ENCODE results near the gene GCHFR.

GCHFR gene

DNA sequence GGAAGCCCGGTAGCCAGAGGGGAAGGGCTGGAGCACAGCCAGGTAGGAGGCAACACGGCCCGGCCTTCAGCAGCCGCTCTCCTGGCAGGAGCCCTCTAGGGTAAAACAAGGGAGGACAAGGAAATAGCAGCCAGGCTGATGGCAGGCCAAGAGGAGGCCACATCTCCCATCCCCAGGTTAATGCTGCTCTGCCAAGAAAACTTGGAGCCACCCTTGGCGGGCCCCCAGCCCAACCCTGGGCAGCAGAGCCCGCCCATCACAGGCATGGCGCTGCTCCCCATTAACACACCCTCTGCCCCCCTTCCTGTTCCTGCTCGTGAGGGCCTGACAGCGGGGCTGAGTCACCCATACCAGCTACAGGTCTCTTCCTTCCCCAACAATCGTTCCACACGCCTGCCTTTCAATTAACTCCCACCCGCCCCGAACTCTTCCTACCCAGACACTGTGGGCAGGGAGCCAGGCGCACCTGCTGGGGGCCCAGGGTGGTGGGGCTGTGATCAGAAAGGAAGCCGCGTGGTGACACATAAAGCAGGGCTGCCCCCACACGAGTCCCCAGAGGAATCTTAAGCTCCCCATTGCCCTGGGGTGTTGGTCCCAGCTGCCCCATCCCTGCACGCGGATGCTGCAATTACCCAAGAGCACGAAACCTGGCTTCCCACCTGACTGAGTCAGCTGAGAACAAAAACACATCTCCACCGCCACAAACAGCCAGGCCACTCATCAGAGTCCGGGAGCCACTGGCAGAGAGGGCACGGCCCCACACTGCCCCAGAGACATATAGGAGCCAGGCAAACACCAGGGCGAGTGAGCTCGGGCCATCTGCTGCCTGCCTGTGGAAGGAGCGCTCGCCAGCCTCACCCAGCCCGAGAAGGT is 5.6 kb downstream of the GCHFR start, which contains the start of gene C15orf62:
Gene C15orf62 (plus strand): TSS at position 707 of the 873 bp plus-strand sequence. CDS start 516 bp downstream, outside the sequence.
- no peaks in the 10 kb centered on the region for H3K27me3 ChIP-seq
- TF ChIP-seq, protein P1, sequence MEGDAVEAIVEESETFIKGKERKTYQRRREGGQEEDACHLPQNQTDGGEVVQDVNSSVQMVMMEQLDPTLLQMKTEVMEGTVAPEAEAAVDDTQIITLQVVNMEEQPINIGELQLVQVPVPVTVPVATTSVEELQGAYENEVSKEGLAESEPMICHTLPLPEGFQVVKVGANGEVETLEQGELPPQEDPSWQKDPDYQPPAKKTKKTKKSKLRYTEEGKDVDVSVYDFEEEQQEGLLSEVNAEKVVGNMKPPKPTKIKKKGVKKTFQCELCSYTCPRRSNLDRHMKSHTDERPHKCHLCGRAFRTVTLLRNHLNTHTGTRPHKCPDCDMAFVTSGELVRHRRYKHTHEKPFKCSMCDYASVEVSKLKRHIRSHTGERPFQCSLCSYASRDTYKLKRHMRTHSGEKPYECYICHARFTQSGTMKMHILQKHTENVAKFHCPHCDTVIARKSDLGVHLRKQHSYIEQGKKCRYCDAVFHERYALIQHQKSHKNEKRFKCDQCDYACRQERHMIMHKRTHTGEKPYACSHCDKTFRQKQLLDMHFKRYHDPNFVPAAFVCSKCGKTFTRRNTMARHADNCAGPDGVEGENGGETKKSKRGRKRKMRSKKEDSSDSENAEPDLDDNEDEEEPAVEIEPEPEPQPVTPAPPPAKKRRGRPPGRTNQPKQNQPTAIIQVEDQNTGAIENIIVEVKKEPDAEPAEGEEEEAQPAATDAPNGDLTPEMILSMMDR (IDR thresholded peaks at IDR 0.05): no peak
- H3K4me1 ChIP-seq (ENCODE audit: control insufficient read depth in 1 of 2, insufficient read depth in 1 of 2, low read depth in 1 of 2, low read length in 1 of 2): peaks cover 25 to 29% of the 10 kb centered on the region in 2 experiments
- H3K4me3 ChIP-seq (ENCODE audit: low read depth in 1 of 2, low read length in 1 of 2): no peak within 1 kb of the TSS
- no peaks in the 10 kb centered on the region for H3K9me3 ChIP-seq
- peaks cover 56% of the 10 kb centered on the region for H3K36me3 ChIP-seq
- peak within 1 kb of the TSS; percentile 10 for H3K27ac ChIP-seq

DNA sequence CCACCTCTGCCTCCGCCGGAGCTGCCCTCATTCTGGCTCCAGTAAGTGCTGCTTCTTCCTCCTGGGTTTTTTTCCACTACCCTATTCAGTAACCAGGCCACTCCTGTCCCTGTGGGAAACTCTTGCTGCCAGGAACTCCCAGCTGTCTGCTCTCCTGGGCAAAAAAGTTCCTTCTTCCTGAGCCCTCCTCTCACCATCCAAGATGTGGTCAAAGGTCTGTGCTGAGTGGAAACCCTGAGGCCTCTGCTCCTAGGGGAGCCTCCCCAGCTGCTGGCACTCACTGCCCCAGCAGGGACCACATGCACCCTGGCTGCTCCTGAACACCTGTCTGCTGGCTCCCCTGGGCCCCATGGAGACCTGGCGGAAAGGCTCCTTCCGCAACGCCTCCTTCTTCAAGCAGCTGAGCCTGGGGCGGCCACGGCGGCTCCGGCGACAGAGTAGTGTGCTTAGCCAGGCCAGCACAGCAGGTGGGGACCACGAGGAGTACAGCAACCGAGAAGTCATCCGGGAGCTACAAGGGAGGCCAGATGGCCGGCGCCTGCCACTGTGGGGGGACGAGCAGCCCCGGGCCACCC is 6.4 kb downstream of the GCHFR start:
- Histone ChIP-seq H3K27ac (no peak overlapping the region), H3K27me3 (no peaks in the 10 kb centered on the region), H3K9me3 (no peaks in the 10 kb centered on the region), H3K4me3 (ENCODE audit: low read depth in 1 of 2, low read length in 1 of 2) (no peak overlapping the region), H3K36me3 (peaks cover 63% of the 10 kb centered on the region), H3K4me1 (ENCODE audit: control insufficient read depth in 1 of 2, insufficient read depth in 1 of 2, low read depth in 1 of 2, low read length in 1 of 2) (peaks cover 18 to 22% of the 10 kb centered on the region in 2 experiments)
- TF ChIP-seq, protein P1 (IDR thresholded peaks at IDR 0.05): no peak

DNA sequence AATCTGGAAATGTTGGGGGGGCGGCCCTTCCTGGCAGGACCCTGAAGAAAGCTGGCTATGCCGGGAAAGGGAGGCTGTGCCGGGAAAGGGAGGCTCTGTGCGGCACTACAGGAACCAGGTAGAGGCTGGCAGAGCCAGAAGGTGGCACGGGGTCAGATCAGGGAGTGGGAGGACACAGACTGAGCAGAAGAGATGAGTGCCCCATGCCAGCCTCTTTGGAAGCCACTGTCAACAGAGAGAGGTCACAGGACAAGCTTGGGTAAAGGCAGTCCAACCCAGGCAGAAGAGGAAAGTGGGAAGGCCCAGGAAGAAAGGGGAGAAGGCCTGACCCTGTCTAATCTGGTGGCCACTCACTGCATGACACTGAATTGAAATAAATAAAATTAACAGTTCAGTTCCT is 7.4 kb downstream of the GCHFR start:
- Histone ChIP-seq H3K4me1 (ENCODE audit: control insufficient read depth in 1 of 2, insufficient read depth in 1 of 2, low read depth in 1 of 2, low read length in 1 of 2) (peaks cover 17 to 18% of the 10 kb centered on the region in 2 experiments), H3K27ac (no peak overlapping the region), H3K36me3 (peaks cover 73% of the 10 kb centered on the region), H3K27me3 (no peaks in the 10 kb centered on the region), H3K4me3 (ENCODE audit: low read depth in 1 of 2, low read length in 1 of 2) (no peak overlapping the region), H3K9me3 (no peaks in the 10 kb centered on the region)
- TF ChIP-seq, protein P1 (IDR thresholded peaks at IDR 0.05): no peak

DNA sequence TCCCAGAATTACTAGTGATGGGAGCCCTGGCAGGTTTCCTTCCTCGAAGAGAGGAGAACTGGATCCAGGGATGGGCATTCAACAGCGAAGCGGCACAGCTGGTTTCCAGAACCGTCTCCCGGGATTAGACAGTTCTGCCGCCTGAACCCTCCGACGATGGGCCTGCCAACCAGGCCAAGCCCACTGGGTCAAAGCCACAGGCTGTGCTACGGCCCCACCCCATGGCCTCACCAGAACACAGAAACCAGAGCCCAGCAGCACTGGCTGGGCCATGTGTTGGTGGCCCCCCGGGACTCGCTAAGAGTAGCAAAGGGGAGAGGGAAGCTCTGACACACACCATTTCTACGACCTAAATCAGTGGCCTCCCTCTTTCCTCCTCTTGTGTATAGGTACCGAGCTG is 8.1 kb downstream of the GCHFR start:
- Histone ChIP-seq H3K27ac (no peak overlapping the region), H3K36me3 (peaks cover 78% of the 10 kb centered on the region)
- TF ChIP-seq, protein P1 (IDR thresholded peaks at IDR 0.05): no peak

DNA sequence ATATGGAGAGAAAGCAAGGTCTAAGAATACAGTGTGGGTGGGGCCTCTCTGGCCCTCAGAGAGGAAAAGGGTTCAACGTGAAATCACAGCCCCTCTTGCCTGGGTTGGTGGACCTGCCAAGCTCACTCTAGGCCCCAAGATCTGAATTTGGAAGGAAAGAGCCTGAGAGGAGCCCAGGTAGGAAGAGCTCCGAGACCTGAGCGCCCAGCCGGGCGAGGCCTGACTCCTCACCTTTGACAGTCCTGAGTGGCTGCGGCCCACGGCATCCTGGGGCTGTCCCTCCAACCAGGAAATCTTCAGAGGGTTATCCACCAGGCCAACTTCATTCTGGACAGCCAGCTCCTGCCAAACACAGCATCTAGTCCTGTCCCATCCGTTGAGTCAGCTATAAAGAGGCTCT is 9.6 kb downstream of the GCHFR start:
- TF ChIP-seq, protein P1 (IDR thresholded peaks at IDR 0.05): no peak
- Histone ChIP-seq H3K36me3 (peaks cover 79% of the 10 kb centered on the region), H3K27me3 (no peaks in the 10 kb centered on the region), H3K4me1 (ENCODE audit: control insufficient read depth in 1 of 2, insufficient read depth in 1 of 2, low read depth in 1 of 2, low read length in 1 of 2) (peaks cover 16% of the 10 kb centered on the region in 2 experiments), H3K9me3 (no peaks in the 10 kb centered on the region), H3K4me3 (ENCODE audit: low read depth in 1 of 2, low read length in 1 of 2) (no peak overlapping the region), H3K27ac (no peak overlapping the region)

More for the DNA sequence above, 8.1 kb downstream of the GCHFR start:
- H3K9me3 ChIP-seq: no peaks in the 10 kb centered on the region
- H3K27me3 ChIP-seq: no peaks in the 10 kb centered on the region
- H3K4me3 ChIP-seq (ENCODE audit: low read depth in 1 of 2, low read length in 1 of 2): no peak overlapping the region
- peaks cover 17 to 18% of the 10 kb centered on the region in 2 experiments for H3K4me1 ChIP-seq (ENCODE audit: control insufficient read depth in 1 of 2, insufficient read depth in 1 of 2, low read depth in 1 of 2, low read length in 1 of 2)
